Central memory CD4-positive, alpha-beta T cell (primary cell): ENCODE results near the gene SLC6A3.

Experiments used
- DNase-seq: peaks from one replicate; pipeline ENCODE4 v3.0.0; 2022

Gene SLC6A3

GRCh38 chr5:1419476-1420210 lies 25.6 kb downstream of the SLC6A3 start:
- DNase-seq: no peak

GRCh38 chr5:1418921-1419280 lies 26.3 kb downstream of the SLC6A3 start:
- no peak for DNase-seq

- no peak for DNase-seq
These were observed 26.9 kb downstream of the SLC6A3 start for GRCh38 chr5:1418238-1418920.

GRCh38 chr5:1417586-1418225 lies 27.5 kb downstream of the SLC6A3 start:
- no peak for DNase-seq

- DNase-seq: no peak
These were observed 28.3 kb downstream of the SLC6A3 start for GRCh38 chr5:1416856-1417469.

GRCh38 chr5:1415626-1416360 lies 29.4 kb downstream of the SLC6A3 start:
- DNase-seq: no peak

GRCh38 chr5:1415059-1415425 lies 30.2 kb downstream of the SLC6A3 start:
- no peak for DNase-seq

- DNase-seq: no peak
These were observed 30.8 kb downstream of the SLC6A3 start for GRCh38 chr5:1414311-1415058.

- DNase-seq: no peak
These were observed 31.5 kb downstream of the SLC6A3 start for GRCh38 chr5:1413611-1414241.

GRCh38 chr5:1413211-1413610 lies 32.0 kb downstream of the SLC6A3 start:
- no peak for DNase-seq

GRCh38 chr5:1412621-1413020 lies 32.6 kb downstream of the SLC6A3 start:
- DNase-seq: no peak

GRCh38 chr5:1412163-1412562 lies 33.1 kb downstream of the SLC6A3 start:
- no peak for DNase-seq

- no peak for DNase-seq
These were observed 34.1 kb downstream of the SLC6A3 start for GRCh38 chr5:1411099-1411498.

GRCh38 chr5:1410156-1411014 lies 34.9 kb downstream of the SLC6A3 start:
- DNase-seq: no peak

GRCh38 chr5:1409381-1410110 lies 35.7 kb downstream of the SLC6A3 start:
- no peak for DNase-seq

- no peak for DNase-seq
These were observed 38.3 kb downstream of the SLC6A3 start for GRCh38 chr5:1406681-1407640.

- DNase-seq: no peak
These were observed 39.4 kb downstream of the SLC6A3 start for GRCh38 chr5:1405539-1406530.
